ENCODE data around the gene MPRIP. TPM values are rescaled to one million over a fixed set of nuclear protein-coding genes. Genes with fewer than 3 reads are reported as not detected.

MPRIP gene
- total RNA-seq, 1 experiment from 2014 or later: 135 TPM

GRCh38 chr17:17066021-17066420, 23.8 kb downstream of the MPRIP start:
- no peak for DNase-seq (ENCODE audit: low read depth)

- no peak for DNase-seq (ENCODE audit: low read depth)
Observed at GRCh38 chr17:17067257-17067656, 25.0 kb downstream of the MPRIP start.

DNA sequence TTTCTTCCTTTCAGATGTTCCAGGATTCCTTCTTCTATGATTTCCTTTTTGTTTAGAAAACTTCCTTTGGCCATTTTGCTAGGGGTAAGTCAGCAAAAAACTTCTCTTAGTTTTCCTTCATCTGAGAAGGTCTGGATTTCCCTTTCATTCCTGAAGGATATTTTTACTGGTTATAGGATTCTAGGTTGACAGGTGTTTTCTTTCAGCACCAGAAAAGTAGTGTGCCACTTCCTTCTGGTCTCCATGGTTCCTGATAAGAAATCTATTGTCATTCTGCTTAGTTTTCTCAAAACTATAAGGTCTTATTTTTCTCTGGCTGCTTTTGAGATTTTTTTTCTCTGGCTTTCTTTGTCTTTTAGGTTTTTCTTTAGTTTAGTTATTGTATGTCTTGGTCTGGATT, 27.6 kb downstream of the MPRIP start:
- no peak for DNase-seq (ENCODE audit: low read depth)

DNA sequence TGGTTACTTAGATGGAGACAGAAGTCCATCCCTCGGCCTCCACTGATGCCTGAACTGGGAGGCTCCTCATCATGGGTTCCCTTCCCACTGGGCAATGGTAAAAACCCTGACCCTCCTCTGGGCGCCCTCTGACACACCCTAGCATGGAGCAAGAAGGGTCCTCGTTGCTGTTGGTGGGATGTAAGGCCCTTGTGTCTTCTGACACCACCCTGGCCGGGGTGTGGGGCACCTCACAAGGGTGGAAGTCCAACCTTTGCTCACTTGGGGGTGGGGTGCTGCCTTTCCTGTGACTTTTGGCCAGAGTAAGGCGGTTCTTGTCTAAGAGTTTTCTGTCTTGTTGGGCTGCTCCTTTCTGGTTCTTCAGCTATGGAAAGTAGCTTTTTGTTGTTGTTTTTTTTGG, 28.7 kb downstream of the MPRIP start:
- no peak for DNase-seq (ENCODE audit: low read depth)

GRCh38 chr17:17071531-17072360, 29.5 kb downstream of the MPRIP start:
- DNase-seq (ENCODE audit: low read depth): peak; percentile 42

- DNase-seq (ENCODE audit: low read depth): no peak
Observed at GRCh38 chr17:17072546-17072945, 30.3 kb downstream of the MPRIP start.

DNA sequence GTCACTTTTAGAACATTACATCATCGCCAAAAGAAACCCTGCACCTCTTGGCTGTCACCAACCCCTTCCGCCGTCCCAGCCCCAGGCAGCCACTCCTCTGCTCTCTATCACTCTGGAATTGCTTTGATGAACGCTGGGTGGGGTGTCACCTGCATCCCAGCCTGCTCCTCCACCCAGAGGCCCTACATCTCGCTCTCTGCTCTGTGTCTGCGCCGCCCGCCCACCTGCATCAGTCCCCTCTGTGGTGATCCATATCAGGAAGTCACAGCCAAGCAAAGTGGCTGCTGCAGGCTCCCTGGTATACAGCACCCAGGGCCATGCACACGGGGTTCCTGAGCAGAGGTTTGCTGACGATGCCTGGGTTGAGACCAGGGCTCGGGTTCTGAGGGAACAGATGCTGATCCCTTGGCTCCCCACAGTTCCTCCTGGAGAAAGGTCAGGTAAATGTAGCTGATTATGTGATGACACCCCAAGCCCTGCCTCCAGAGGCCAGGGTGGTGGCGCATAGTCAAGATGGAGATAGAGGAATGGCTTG, 30.8 kb downstream of the MPRIP start:
- DNase-seq (ENCODE audit: low read depth): no peak

GRCh38 chr17:17073581-17074403, 31.5 kb downstream of the MPRIP start:
- DNase-seq (ENCODE audit: low read depth): peak; percentile 63

- no peak for DNase-seq (ENCODE audit: low read depth)
Observed at GRCh38 chr17:17075125-17075781, 33.0 kb downstream of the MPRIP start.

GRCh38 chr17:17076066-17076465, 33.8 kb downstream of the MPRIP start:
- no peak for DNase-seq (ENCODE audit: low read depth)

DNA sequence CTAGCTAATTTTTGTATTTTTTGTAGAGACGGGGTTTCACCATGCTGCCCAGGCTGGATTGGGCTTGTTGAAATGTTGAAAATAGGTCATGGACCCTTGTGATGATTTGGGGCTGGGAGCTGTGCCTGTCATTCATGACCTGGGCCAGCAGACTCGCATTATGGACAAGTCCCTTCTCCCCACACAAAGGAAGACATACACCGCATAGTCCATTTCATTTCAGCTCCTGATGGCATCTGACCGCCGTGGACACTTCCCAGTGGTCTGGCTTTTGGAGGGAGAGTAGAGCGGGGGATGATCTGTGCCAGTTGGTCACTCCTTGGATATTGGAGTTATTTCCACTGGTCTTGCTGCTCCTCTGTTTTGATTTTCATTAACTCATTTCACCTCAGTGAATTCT, 34.8 kb downstream of the MPRIP start:
- DNase-seq (ENCODE audit: low read depth): no peak

DNA sequence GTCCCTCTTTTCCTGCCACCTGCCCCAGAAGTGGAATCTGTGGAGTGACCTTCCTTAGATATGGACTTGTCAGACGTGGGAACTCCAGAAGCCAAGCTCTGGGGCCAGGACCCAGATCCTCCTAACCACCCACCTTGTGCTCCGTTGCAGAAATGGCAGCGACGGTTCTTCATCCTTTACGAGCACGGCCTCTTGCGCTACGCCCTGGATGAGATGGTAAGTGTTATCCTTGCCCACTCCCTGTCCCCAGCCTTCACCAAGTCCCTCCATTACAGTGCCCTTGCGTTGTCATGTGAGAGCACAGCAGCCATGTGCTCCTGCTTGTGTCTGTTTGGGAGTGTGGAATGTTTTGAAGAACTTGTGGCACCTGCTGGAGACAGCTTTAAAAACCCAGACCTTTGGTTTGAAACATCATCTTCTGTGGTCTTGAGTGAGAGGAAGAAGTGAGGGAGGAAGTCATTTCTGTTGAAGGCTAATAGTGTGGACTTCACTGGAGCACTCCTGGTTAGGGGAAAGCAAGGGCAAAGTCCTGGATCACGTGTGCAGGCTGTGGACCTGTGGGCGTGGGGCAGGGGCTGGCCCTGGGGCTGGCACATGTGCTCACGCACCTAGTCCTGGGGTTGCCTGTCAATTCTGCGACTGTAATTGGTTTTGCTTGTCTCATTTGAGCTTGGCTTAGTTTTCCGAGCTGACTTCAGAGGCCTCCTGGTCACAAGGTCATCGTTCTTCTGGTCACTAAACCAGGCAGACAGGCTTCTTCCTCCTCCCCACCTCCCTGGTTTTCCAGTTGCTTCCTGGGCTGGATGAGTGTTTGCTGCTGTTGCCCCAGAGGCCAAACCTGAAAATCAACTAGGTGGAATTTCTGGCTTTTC, 35.8 kb downstream of the MPRIP start:
- DNase-seq (ENCODE audit: low read depth): no peak

DNA sequence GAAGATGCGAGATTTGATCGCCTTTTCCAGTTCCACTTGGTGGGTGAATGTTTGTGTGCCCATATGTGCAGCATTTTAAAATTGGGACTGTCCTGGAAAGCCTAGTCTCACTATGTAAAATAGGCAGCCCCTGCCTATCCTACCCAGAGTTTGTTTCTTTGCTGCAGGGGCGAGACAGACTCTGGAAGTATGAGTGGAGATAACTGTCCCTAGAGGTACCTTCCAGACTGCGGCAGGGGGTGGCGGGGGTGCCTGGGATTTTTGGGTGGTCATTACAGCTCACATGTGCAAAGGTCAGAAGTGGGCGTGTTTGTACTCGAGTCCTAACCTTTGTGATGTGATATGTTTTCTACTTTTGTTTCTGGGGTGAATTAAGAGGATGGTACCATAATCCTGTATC, 36.6 kb downstream of the MPRIP start:
- no peak for DNase-seq (ENCODE audit: low read depth)

DNA sequence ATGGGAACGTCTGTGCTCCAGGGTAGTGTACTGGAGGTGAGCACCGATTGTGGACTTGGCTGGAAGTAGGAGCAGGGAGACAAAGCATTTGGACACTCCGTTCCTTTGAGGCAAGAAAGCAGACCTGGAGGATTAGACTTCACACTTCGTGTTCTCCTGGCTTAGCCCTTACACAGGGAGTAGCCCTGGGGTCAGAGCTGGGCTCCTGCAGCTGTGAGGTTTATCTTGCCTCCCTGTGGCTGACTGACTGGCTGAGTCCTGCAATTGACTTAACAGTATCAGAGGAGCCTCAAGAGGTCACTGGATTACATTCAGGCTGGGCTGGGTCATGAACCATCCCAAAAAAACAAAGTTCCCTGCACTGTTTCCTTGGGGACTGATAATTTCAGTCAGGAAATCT, 37.1 kb downstream of the MPRIP start:
- no peak for DNase-seq (ENCODE audit: low read depth)

- DNase-seq (ENCODE audit: low read depth): no peak
Observed at GRCh38 chr17:17079761-17080160, 37.5 kb downstream of the MPRIP start.

GRCh38 chr17:17080181-17080631, 37.9 kb downstream of the MPRIP start:
- no peak for DNase-seq (ENCODE audit: low read depth)

DNA sequence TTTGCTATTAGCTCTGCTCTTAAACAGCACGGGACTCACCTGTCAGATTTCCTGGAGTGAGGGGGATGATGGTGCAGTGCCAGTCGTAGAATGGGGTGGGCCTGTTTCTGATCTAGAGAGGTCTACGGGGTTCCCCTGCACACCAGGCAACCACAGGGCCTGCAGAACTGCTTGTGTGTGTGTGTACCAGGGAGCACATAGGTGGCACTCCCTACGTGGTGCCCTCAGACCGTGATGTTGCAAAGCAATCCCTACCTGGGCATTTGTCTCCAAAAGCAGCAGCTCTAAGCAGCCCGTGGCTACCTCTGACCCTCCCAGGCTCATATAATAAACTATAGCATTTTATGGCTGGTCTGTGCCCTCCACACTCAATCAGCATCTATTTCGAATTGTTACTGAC, 38.5 kb downstream of the MPRIP start:
- DNase-seq (ENCODE audit: low read depth): no peak

GRCh38 chr17:17081304-17081940, 39.2 kb downstream of the MPRIP start:
- no peak for DNase-seq (ENCODE audit: low read depth)

DNA sequence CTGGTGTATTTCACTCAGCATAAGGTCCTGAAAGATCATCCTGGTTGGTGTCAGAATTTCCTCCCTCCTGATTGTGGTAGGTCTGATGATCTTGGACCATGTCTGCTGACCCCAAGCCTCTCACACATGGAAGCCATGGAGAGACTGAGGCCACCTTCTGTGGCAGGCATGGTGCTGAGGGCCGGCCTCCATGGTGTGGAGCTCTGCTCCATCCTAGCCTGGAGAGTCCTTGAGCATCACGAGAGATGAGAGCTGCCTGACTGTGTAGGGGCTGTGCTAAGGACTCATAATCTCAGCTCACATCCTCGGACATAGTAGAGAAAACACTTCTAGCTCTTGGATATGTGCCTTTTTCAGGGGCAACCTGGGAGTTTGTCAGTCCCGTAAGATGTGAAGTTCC, 40.6 kb downstream of the MPRIP start:
- DNase-seq (ENCODE audit: low read depth): no peak

DNA sequence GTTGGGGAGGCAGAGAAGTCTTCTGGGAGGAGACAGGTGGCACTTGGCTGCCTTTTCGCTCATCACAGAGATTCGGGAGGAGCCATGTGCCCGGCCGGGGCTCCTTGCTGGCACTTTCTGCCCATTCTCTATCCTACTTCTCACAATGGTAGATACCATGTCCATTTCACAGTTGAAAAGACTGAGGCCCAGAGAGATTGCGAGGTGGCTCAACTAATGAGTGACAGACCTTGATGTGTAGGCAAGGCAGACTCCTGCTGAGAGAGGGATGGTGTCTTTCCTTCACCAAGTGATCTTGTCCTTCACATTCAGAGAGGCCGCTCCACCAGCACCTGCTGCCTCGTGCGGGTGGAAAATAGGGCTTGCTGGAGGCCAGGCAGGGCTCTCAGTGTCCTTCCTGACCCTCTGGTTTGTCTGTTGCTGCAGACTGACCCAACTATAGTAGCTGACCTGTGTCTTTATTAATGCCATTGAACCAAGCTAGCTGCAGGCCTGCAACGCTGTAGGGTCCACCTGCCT, 42.1 kb downstream of the MPRIP start:
- DNase-seq (ENCODE audit: low read depth): no peak
